Endometrium (tissue), 2 donors: ENCODE measurements around the gene USH1C.

Source experiments
- FAIRE-seq: peaks from 2 replicates; lab custom pipeline; 2012; peaks lifted over from hg19 to GRCh38; lab: Jason Lieb, UNC
- donor health status: control.
- donor health status: control.

The USH1C gene

GRCh38 chr11:17526326-17526725, 17.9 kb downstream of the USH1C start:
- FAIRE-seq: no peak

GRCh38 chr11:17525570-17525969, 18.6 kb downstream of the USH1C start:
- FAIRE-seq: no peak

GRCh38 chr11:17524221-17524620, 20.0 kb downstream of the USH1C start:
- FAIRE-seq: no peak

- no peak for FAIRE-seq
These were observed 21.6 kb downstream of the USH1C start for GRCh38 chr11:17522655-17523054.

GRCh38 chr11:17521106-17521900, 22.9 kb downstream of the USH1C start:
- no peak for FAIRE-seq

GRCh38 chr11:17519061-17519885, 24.9 kb downstream of the USH1C start:
- no peak for FAIRE-seq

- no peak for FAIRE-seq
These were observed 25.9 kb downstream of the USH1C start for GRCh38 chr11:17518366-17518765.

GRCh38 chr11:17517186-17517585, 27.0 kb downstream of the USH1C start:
- FAIRE-seq: no peak

- FAIRE-seq: no peak
These were observed 27.6 kb downstream of the USH1C start for GRCh38 chr11:17516551-17517150.

GRCh38 chr11:17515443-17516176, 28.6 kb downstream of the USH1C start:
- FAIRE-seq: no peak

- FAIRE-seq: no peak
These were observed 29.7 kb downstream of the USH1C start for GRCh38 chr11:17514476-17514875.

- no peak for FAIRE-seq
These were observed 30.4 kb downstream of the USH1C start for GRCh38 chr11:17513853-17514252.

GRCh38 chr11:17512101-17512500, 32.1 kb downstream of the USH1C start:
- no peak for FAIRE-seq

GRCh38 chr11:17511571-17511970, 32.6 kb downstream of the USH1C start:
- FAIRE-seq: no peak

- FAIRE-seq: no peak
These were observed 33.6 kb downstream of the USH1C start for GRCh38 chr11:17510507-17511206.

GRCh38 chr11:17508791-17509190, 35.4 kb downstream of the USH1C start:
- FAIRE-seq: no peak

- FAIRE-seq: no peak
These were observed 35.9 kb downstream of the USH1C start for GRCh38 chr11:17508306-17508705.

GRCh38 chr11:17507773-17508172, 36.4 kb downstream of the USH1C start:
- FAIRE-seq: no peak

- no peak for FAIRE-seq
These were observed 37.3 kb downstream of the USH1C start for GRCh38 chr11:17506942-17507341.

- no peak for FAIRE-seq
These were observed 37.9 kb downstream of the USH1C start for GRCh38 chr11:17506314-17506713.

- FAIRE-seq: no peak
These were observed 39.1 kb downstream of the USH1C start for GRCh38 chr11:17505146-17505545.
